ENCODE data around the gene DDX10.

DNA sequence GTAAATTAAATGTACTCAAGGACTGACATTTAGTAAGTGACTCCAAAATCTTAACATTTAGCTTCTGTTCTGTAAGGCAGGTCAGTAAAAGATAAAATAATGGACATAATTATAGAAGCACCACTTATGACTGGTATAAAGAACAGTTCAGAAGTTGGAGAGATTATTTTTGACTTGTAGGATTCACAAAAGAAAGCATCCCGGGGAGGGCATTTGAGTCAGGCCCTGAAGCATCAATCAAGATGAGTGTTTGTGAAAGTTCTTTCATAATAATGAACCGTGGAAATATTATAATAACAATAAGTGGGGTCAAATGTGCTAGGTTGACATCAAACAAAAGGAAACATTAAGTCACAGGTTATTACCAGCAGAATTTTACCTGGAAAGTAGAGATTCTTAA is 201.9 kb downstream of the DDX10 start:
- TF ChIP-seq, protein P1, sequence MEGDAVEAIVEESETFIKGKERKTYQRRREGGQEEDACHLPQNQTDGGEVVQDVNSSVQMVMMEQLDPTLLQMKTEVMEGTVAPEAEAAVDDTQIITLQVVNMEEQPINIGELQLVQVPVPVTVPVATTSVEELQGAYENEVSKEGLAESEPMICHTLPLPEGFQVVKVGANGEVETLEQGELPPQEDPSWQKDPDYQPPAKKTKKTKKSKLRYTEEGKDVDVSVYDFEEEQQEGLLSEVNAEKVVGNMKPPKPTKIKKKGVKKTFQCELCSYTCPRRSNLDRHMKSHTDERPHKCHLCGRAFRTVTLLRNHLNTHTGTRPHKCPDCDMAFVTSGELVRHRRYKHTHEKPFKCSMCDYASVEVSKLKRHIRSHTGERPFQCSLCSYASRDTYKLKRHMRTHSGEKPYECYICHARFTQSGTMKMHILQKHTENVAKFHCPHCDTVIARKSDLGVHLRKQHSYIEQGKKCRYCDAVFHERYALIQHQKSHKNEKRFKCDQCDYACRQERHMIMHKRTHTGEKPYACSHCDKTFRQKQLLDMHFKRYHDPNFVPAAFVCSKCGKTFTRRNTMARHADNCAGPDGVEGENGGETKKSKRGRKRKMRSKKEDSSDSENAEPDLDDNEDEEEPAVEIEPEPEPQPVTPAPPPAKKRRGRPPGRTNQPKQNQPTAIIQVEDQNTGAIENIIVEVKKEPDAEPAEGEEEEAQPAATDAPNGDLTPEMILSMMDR (IDR thresholded peaks at IDR 0.05 in 8 of 11, conservative IDR thresholded peaks at IDR 0.05 in 3 of 11): no peak
- no peak for TF ChIP-seq POLR2AphosphoS5 (IDR thresholded peaks at IDR 0.05)

Data from spleen (tissue), 7 donors.